Type B pancreatic cell (in vitro differentiated cells): Measurements from ENCODE around the gene KIF27. TPM values are rescaled to one million over a fixed set of nuclear protein-coding genes. Genes with fewer than 3 reads are reported as not detected.
A peak's percentile ranks its signal among the peaks of the same experiment; 100 is the strongest.

Experiments used
- DNase-seq: peaks from one replicate; pipeline ENCODE4 v3.0.0; 2021; ENCODE audit warnings: mixed read lengths; ENCODE audit not compliant: unreplicated experiment; ENCODE audit errors: extremely low spot score
- H3K27ac Mint-ChIP-seq: 2 replicates; pipeline ENCODE4 v1.8.0; 2021; ENCODE audit warnings: mild to moderate bottlenecking, mixed read lengths
- H3K27me3 Mint-ChIP-seq: 2 replicates; pipeline ENCODE4 v1.8.0; 2021; ENCODE audit warnings: mixed read lengths
- H3K36me3 Mint-ChIP-seq: 2 replicates; pipeline ENCODE4 v1.8.0; 2021; ENCODE audit warnings: mixed read lengths
- H3K4me1 Mint-ChIP-seq: one replicate; pipeline ENCODE4 v1.8.0; 2021; ENCODE audit warnings: mixed read lengths; ENCODE audit not compliant: unreplicated experiment
- H3K4me3 Mint-ChIP-seq: 2 replicates; pipeline ENCODE4 v1.8.0; 2021; ENCODE audit warnings: mild to moderate bottlenecking, mixed read lengths
- H3K9me3 Mint-ChIP-seq: 2 replicates; pipeline ENCODE4 v1.8.0; 2021; ENCODE audit warnings: mixed read lengths
- microRNA-seq: library from miRNA; unstranded; fragments of <30 nt; microRNA quantifications from one replicate; pipeline ENCODE4, GENCODE V29; 2020
- total RNA-seq: library from RNA; stranded (reverse); gene quantifications from 2 replicates; pipeline ENCODE4 v1.2.1, GENCODE V29; 2021; ENCODE audit warnings: low replicate concordance
- TF ChIP-seq, protein P1 (sequence below): fragments of 200-600 bp; sonication (generic); conservative IDR thresholded peaks from 2 replicates; pipeline ENCODE4 v1.5.0; 2021; ENCODE audit warnings: antibody characterized with exemption, mild to moderate bottlenecking

Gene KIF27
- total RNA-seq, 1 donor from 2014 or later = 13.3 TPM

DNA sequence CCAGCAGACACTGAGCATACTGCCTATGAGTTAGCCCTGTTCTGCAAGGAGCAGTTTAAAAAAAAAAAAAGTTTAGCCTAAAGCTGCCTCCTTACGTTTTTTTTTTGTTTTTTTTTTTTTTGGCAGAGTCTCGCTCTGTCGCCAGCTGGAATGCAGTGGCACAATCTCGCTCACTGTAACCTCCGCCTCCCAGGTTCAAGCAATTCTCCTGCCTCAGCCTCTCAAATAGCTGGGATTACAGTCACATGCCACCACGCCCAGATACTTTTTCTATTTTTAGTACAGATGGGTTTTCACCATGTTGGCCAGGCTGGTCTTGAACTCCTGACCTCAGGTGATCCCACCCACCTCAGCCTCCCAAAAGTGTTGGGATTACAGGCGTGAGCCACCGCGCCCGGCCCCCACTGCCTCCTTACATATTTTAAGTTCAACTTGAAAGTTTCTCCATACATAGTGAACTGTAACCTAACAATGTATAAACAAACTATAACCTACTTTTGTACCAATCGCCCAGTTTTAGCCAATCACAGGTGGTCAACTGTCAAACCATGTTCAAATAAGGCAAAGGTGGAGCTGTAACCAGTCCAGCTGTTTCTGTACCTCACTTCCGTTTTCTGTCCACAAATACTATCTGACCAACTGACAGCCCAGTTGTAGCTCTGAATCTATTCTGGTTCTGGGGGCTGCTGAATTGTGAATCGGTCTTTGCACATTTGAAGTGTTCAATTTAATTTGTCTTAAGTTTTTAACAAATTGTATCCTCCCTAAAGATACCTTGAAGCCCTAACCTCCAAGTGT, 120.8 kb downstream of the KIF27 start:
- DNase-seq = no peak
- H3K27ac Mint-ChIP-seq = no peak overlapping the region
- H3K36me3 Mint-ChIP-seq = no peaks in the 10 kb centered on the region
- no peak overlapping the region for H3K4me3 Mint-ChIP-seq
- no peaks in the 10 kb centered on the region for H3K4me1 Mint-ChIP-seq
- no peaks in the 10 kb centered on the region for H3K9me3 Mint-ChIP-seq
- TF ChIP-seq, protein P1, sequence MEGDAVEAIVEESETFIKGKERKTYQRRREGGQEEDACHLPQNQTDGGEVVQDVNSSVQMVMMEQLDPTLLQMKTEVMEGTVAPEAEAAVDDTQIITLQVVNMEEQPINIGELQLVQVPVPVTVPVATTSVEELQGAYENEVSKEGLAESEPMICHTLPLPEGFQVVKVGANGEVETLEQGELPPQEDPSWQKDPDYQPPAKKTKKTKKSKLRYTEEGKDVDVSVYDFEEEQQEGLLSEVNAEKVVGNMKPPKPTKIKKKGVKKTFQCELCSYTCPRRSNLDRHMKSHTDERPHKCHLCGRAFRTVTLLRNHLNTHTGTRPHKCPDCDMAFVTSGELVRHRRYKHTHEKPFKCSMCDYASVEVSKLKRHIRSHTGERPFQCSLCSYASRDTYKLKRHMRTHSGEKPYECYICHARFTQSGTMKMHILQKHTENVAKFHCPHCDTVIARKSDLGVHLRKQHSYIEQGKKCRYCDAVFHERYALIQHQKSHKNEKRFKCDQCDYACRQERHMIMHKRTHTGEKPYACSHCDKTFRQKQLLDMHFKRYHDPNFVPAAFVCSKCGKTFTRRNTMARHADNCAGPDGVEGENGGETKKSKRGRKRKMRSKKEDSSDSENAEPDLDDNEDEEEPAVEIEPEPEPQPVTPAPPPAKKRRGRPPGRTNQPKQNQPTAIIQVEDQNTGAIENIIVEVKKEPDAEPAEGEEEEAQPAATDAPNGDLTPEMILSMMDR = no peak
- no peaks in the 10 kb centered on the region for H3K27me3 Mint-ChIP-seq

DNA sequence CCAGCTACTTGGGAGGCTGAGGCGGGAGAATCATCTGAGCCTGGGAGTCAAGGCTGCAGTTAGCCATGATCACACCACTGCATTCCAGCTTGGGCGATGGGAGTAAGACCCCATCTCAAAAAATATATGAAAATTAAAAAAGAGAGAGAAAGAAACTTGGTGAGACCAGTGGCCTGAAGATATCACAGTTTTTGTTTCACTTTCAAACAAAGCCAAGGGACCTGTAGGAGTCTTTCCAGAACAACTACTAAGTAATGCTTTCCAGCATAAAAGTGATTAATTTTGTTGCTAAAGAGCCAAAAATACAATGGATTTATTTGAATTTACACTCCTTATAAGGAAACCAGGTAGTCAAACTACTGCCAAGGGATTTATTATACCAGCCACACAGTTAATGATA, 127.2 kb downstream of the KIF27 start:
- Mint-ChIP-seq H3K27me3 (no peaks in the 10 kb centered on the region), H3K4me1 (no peaks in the 10 kb centered on the region), H3K27ac (no peak overlapping the region), H3K36me3 (no peaks in the 10 kb centered on the region), H3K9me3 (no peaks in the 10 kb centered on the region), H3K4me3 (no peak overlapping the region)
- TF ChIP-seq, protein P1 = no peak
- no peak for DNase-seq

DNA sequence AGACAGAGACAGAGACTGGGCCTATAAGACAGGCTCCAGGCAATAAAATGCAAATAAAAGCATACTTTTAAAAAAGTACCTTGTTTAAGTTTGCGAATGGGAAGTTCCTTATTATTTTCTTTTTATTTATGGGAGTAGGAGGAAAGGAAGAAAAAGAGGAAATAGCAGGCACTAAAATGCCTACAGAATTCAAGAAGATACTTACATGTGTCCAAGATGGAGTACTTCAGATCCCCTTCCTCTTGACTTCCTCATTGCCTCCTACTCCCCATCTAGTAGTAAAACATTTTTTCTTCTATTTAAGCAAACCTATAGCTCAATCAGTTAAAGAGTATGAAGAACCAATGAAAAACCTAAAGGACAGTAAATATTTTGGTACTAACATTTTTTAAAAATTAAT, 128.5 kb downstream of the KIF27 start:
- Mint-ChIP-seq H3K9me3 (no peaks in the 10 kb centered on the region), H3K27me3 (no peaks in the 10 kb centered on the region), H3K4me1 (no peaks in the 10 kb centered on the region), H3K27ac (no peak overlapping the region), H3K4me3 (no peak overlapping the region), H3K36me3 (no peaks in the 10 kb centered on the region)
- DNase-seq = no peak
- TF ChIP-seq, protein P1 = no peak

Small RNAs within 50 kb of the gene (microRNA-seq; reads per million reads assigned to microRNA genes)
- 239 reads per million, percentile 70 among the genes with 10 or more reads in this experiment for gene MIR7-1

Other genes starting within 250 kb of the KIF27 start
- 93.0 and 94.5 TPM in 2 replicates for gene UBQLN1, start 213.5 kb downstream of the KIF27 start, total RNA-seq
- 4.3 and 8.4 TPM in 2 replicates for gene GKAP1, start 103.7 kb downstream of the KIF27 start, total RNA-seq
- 524 and 673 TPM in 2 replicates for gene HNRNPK, start 58.8 kb upstream of the KIF27 start, total RNA-seq
- gene RMI1, start 59.4 kb upstream of the KIF27 start, total RNA-seq = 13.0 and 20.3 TPM in 2 replicates